ENCODE data around the gene MYOT. TPM values are rescaled to one million over a fixed set of nuclear protein-coding genes. Genes with fewer than 3 reads are reported as not detected.

MYOT gene
- total and polyA plus RNA-seq, 11 donors: 6.2 to 374 (median 27.7) TPM

GRCh38 chr5:137825165-137825564 is 42.5 kb upstream of the MYOT start:
- ATAC-seq: no peak
- no peak overlapping the region for H3K4me3 ChIP-seq
- intact Hi-C loops (cut with DNase I): no loop called here
- peak overlapping the region in 7 of 12 donors; percentile 5 to 32 (median 24) for H3K27ac ChIP-seq
- no peak for TF ChIP-seq CTCF (IDR thresholded peaks at IDR 0.05)
- no peak for TF ChIP-seq POLR2A (IDR thresholded peaks at IDR 0.05)
- H3K4me1 ChIP-seq: peaks cover 0 to 29% (median 1%) of the 10 kb centered on the region in 12 donors
- no peaks in the 10 kb centered on the region for H3K27me3 ChIP-seq
- 63 to 71% (median 66%) methylated on average over 1 of the region's 1 CpG for WGBS, 4 donors
- H3K36me3 ChIP-seq: no peaks in the 10 kb centered on the region
- DNase-seq: no peak
- peaks cover 0 to 14% (median 0%) of the 10 kb centered on the region in 12 donors for H3K9me3 ChIP-seq

- Histone ChIP-seq H3K4me3 (no peak overlapping the region), H3K36me3 (no peaks in the 10 kb centered on the region), H3K27me3 (no peaks in the 10 kb centered on the region), H3K4me1 (peaks cover 0 to 32% (median 3%) of the 10 kb centered on the region in 12 donors), H3K9me3 (peaks cover 0 to 14% (median 0%) of the 10 kb centered on the region in 12 donors), H3K27ac (peak overlapping the region in 4 of 12 donors; percentile 5 to 24 (median 10))
- intact Hi-C loops (cut with DNase I): no loop called here
- DNase-seq: no peak
- no peak for ATAC-seq
- TF ChIP-seq CTCF (IDR thresholded peaks at IDR 0.05): no peak
- TF ChIP-seq POLR2A (IDR thresholded peaks at IDR 0.05): no peak
Observed at GRCh38 chr5:137826067-137826466, 41.6 kb upstream of the MYOT start.

- DNase-seq (peak in 4 of 5 donors; percentile 30 to 42 (median 36)), ATAC-seq (peak; percentile 74 to 94 (median 86))
- Histone ChIP-seq H3K27ac (peak overlapping the region; percentile 58 to 93 (median 77)), H3K4me1 (peaks cover 0 to 52% (median 9%) of the 10 kb centered on the region in 12 donors), H3K9me3 (peaks cover 0 to 14% (median 0%) of the 10 kb centered on the region in 12 donors), H3K27me3 (no peaks in the 10 kb centered on the region), H3K36me3 (no peaks in the 10 kb centered on the region), H3K4me3 (no peak overlapping the region)
- TF ChIP-seq CTCF (IDR thresholded peaks at IDR 0.05): no peak
- TF ChIP-seq POLR2A (IDR thresholded peaks at IDR 0.05): no peak
- 33 to 44% (median 35%) methylated on average over 3 of the region's 3 CpGs for WGBS, 4 donors
- intact Hi-C loops (cut with DNase I): no loop called here
Observed at GRCh38 chr5:137828180-137828579, 39.5 kb upstream of the MYOT start.

- peaks cover 0 to 55% (median 9%) of the 10 kb centered on the region in 12 donors for H3K4me1 ChIP-seq
- peaks cover 0 to 14% (median 0%) of the 10 kb centered on the region in 12 donors for H3K9me3 ChIP-seq
- no peaks in the 10 kb centered on the region for H3K36me3 ChIP-seq
- TF ChIP-seq POLR2A (IDR thresholded peaks at IDR 0.05) (no peak), CTCF (IDR thresholded peaks at IDR 0.05) (no peak)
- H3K4me3 ChIP-seq: no peak overlapping the region
- intact Hi-C loops (cut with DNase I): no loop called here
- ATAC-seq (no peak), DNase-seq (no peak)
- H3K27me3 ChIP-seq: no peaks in the 10 kb centered on the region
- H3K27ac ChIP-seq: peak overlapping the region; percentile 58 to 93 (median 77)
- WGBS, 4 donors: 86 to 91% (median 90%) methylated on average over 1 of the region's 1 CpG
Observed at GRCh38 chr5:137828664-137829063, 39.0 kb upstream of the MYOT start.

Data from heart left ventricle (tissue), 16 donors.